ENCODE data around the gene EPB41L1. TPM values are rescaled to one million over a fixed set of nuclear protein-coding genes. Genes with fewer than 3 reads are reported as not detected.

EPB41L1 gene
- total RNA-seq, 2 donors from 2014 or later, result 81.1 to 102 TPM

- no peaks in the 10 kb centered on the region for H3K27me3 ChIP-seq (replicated peaks; ENCODE audit: insufficient read depth)
- TF ChIP-seq CTCF (IDR thresholded peaks at IDR 0.05), result no peak
- ATAC-seq (ENCODE audit: insufficient number of reproducible peaks, low FRiP score, low read depth), result no peak
- H3K9me3 ChIP-seq, result no peaks in the 10 kb centered on the region
- no peak for DNase-seq (ENCODE audit: low spot score)
- H3K36me3 ChIP-seq, result no peaks in the 10 kb centered on the region
- no peak overlapping the region for H3K27ac ChIP-seq
- H3K4me1 ChIP-seq (ENCODE audit: control insufficient read depth in 1 of 2, low read depth in 2 of 2), result no peaks in the 10 kb centered on the region
- no peak overlapping the region for H3K4me3 ChIP-seq
These were observed 45.1 kb upstream of the EPB41L1 start for GRCh38 chr20:36109251-36109947.

DNA sequence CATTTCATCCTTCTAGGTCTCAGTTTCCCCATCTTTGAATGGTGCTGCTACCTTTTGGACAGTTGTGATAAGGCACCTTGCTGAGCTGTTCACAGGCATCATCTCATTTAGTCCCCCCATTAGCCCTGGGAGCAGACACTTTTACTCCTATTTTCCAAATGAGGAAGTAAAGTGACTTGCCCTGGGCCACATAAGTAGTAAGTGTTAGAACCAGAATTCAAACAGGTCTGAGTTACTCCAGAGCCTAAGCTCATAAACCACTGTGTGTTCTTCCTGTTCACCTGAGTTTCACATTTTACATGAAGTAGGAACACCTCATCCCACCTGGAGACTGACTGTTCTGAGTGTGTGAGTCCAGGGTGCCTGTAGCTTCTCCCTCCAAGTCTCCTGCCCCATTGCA, 43.5 kb upstream of the EPB41L1 start:
- no peak for TF ChIP-seq CTCF (IDR thresholded peaks at IDR 0.05)
- no peaks in the 10 kb centered on the region for H3K27me3 ChIP-seq (replicated peaks; ENCODE audit: insufficient read depth)
- no peak for DNase-seq (ENCODE audit: low spot score)
- no peaks in the 10 kb centered on the region for H3K4me1 ChIP-seq (ENCODE audit: control insufficient read depth in 1 of 2, low read depth in 2 of 2)
- H3K4me3 ChIP-seq, result no peak overlapping the region
- ATAC-seq (ENCODE audit: insufficient number of reproducible peaks, low FRiP score, low read depth), result no peak
- H3K27ac ChIP-seq, result no peak overlapping the region
- H3K36me3 ChIP-seq, result no peaks in the 10 kb centered on the region
- H3K9me3 ChIP-seq, result no peaks in the 10 kb centered on the region

GRCh38 chr20:36112112-36112511, 42.4 kb upstream of the EPB41L1 start:
- ATAC-seq (ENCODE audit: insufficient number of reproducible peaks, low FRiP score, low read depth) (no peak), DNase-seq (ENCODE audit: low spot score) (no peak)
- no peak overlapping the region for H3K4me3 ChIP-seq
- H3K4me1 ChIP-seq (ENCODE audit: control insufficient read depth in 1 of 2, low read depth in 2 of 2), result peaks cover 0 to 5% of the 10 kb centered on the region in 2 donors
- no peaks in the 10 kb centered on the region for H3K9me3 ChIP-seq
- no peaks in the 10 kb centered on the region for H3K36me3 ChIP-seq
- TF ChIP-seq CTCF (IDR thresholded peaks at IDR 0.05), result no peak
- no peak overlapping the region for H3K27ac ChIP-seq
- no peaks in the 10 kb centered on the region for H3K27me3 ChIP-seq (replicated peaks; ENCODE audit: insufficient read depth)

DNA sequence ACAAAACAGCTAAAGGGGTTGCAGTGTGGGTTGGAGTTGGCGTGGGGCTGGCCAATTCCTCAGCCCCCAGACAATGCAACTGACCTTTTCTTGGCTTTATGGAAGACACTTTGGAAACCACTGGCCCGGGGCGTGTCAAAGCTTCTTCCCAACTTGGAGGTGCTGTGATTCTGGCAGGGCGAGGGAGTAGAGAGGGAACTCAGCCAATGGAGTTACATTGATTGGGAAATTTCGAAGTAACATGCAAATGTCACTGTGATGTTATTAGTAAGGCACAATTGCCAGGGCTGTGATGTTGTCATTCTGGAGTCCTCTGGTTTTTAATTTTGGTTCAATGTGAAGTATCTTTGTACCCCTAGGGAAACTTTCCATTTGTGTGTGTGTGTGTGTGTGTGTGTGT, 41.5 kb upstream of the EPB41L1 start:
- Histone ChIP-seq H3K27me3 (replicated peaks; ENCODE audit: insufficient read depth) (no peaks in the 10 kb centered on the region), H3K9me3 (no peaks in the 10 kb centered on the region), H3K4me3 (no peak overlapping the region), H3K36me3 (no peaks in the 10 kb centered on the region), H3K4me1 (ENCODE audit: control insufficient read depth in 1 of 2, low read depth in 2 of 2) (peaks cover 0 to 8% of the 10 kb centered on the region in 2 donors), H3K27ac (no peak overlapping the region)
- no peak for TF ChIP-seq CTCF (IDR thresholded peaks at IDR 0.05)
- ATAC-seq (ENCODE audit: insufficient number of reproducible peaks, low FRiP score, low read depth) (no peak), DNase-seq (ENCODE audit: low spot score) (no peak)

- no peak for TF ChIP-seq CTCF (IDR thresholded peaks at IDR 0.05)
- Histone ChIP-seq H3K36me3 (no peaks in the 10 kb centered on the region), H3K4me1 (ENCODE audit: control insufficient read depth in 1 of 2, low read depth in 2 of 2) (peaks cover 0 to 8% of the 10 kb centered on the region in 2 donors), H3K4me3 (no peak overlapping the region), H3K9me3 (no peaks in the 10 kb centered on the region), H3K27ac (no peak overlapping the region), H3K27me3 (replicated peaks; ENCODE audit: insufficient read depth) (no peaks in the 10 kb centered on the region)
- ATAC-seq (ENCODE audit: insufficient number of reproducible peaks, low FRiP score, low read depth) (no peak), DNase-seq (ENCODE audit: low spot score) (no peak)
These were observed 40.8 kb upstream of the EPB41L1 start for GRCh38 chr20:36113566-36114250.

All from thoracic aorta (tissue), 2 donors.